Lower leg skin (tissue), 3 donors: ENCODE data around the gene GATAD1.

Source experiments
- CTCF ChIP-seq, 3 donors: fragments of 450-650 bp; IDR thresholded peaks; one replicate each; pipeline ENCODE4 v1.5.1; 2016; ENCODE audit warnings: antibody characterized with exemption in 3 of 3, mild to moderate bottlenecking in 3 of 3, moderate library complexity in 2 of 3
- POLR2A ChIP-seq, 2 donors: fragments of 450-650 bp; IDR thresholded peaks; one replicate each; pipeline ENCODE4 v1.6.1; 2016 to 2017; ENCODE audit warnings: antibody characterized with exemption in 2 of 2, mild to moderate bottlenecking in 1 of 2, moderate library complexity in 1 of 2

- no peak for TF ChIP-seq CTCF (IDR thresholded peaks at IDR 0.05)
- TF ChIP-seq POLR2A (IDR thresholded peaks at IDR 0.05) = no peak
Observed at GRCh38 chr7:92485974-92486373, 38.7 kb downstream of the GATAD1 start.
